ENCODE measurements around the gene CADPS2. TPM values are rescaled to one million over a fixed set of nuclear protein-coding genes. Genes with fewer than 3 reads are reported as not detected.

Gene CADPS2
- total and polyA plus RNA-seq, 2 of the 4 experiments (the other 2 are of a cell fraction) = 0.10 to 0.54 TPM

DNA sequence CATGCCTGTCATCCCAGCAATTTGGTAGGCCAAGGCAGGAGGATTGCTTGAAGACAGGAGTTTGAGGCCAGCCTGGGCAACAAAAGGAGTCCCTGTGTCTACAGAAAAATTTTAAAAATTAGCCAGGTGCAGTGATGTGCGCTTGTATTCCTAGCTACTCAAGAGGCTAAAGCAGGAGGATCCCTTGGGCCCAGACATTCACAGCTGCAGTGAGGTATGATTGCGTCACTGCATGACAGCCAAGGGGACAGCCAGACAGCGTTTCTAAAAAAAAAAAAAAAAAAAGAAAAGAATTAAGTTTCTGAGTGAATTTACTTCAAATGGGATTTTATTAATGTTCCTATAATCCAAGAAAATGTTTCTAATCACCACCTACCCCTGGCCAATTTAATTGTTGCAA is 96.1 kb downstream of the CADPS2 start:
- Histone ChIP-seq H3K4me3 (ENCODE audit: insufficient read depth, low read depth, low read length) (no peak overlapping the region), H3K27ac (ENCODE audit: insufficient read depth, low read length) (no peak overlapping the region), H2AK9ac (replicated peaks; ENCODE audit: low read depth, low read length, poor library complexity) (no peak overlapping the region), H2BK5ac (ENCODE audit: low read depth, low read length, poor library complexity, severe bottlenecking) (no peak overlapping the region), H4K5ac (ENCODE audit: low read depth, low read length) (no peak overlapping the region), H3K56ac (ENCODE audit: extremely low read depth, insufficient read depth, low read length) (no peak overlapping the region), H4K8ac (ENCODE audit: low read depth in 2 of 2, low read length in 2 of 2) (no peak overlapping the region), H3K9me3 (ENCODE audit: control insufficient read depth, insufficient read depth, low read length) (peaks cover 4% of the 10 kb centered on the region; the same call in 1 of the 2 replicates), H2BK15ac (ENCODE audit: low read depth, low read length) (no peak overlapping the region), H3K4me2 (ENCODE audit: low read depth, low read length) (no peak overlapping the region), H2AK5ac (ENCODE audit: low read depth, low read length) (no peak overlapping the region), H3K9me1 (ENCODE audit: insufficient read depth, low read length) (no peaks in the 10 kb centered on the region), H3K9ac (ENCODE audit: low read depth, low read length) (no peak overlapping the region), H3K4ac (ENCODE audit: low read depth, low read length) (no peak overlapping the region), H4K91ac (ENCODE audit: insufficient read depth, low read depth, low read length) (no peak overlapping the region), H3K27me3 (ENCODE audit: control insufficient read depth, insufficient read depth, low read length) (no peaks in the 10 kb centered on the region), H3K14ac (replicated peaks; ENCODE audit: low read depth, low read length) (no peak overlapping the region), H2BK20ac (ENCODE audit: low read depth, low read length) (no peak overlapping the region), H3K79me1 (ENCODE audit: low read depth in 1 of 2, low read length in 2 of 2) (no peaks in the 10 kb centered on the region), H2BK120ac (ENCODE audit: low read depth, low read length) (no peak overlapping the region), H3K18ac (ENCODE audit: low read depth, low read length) (no peak overlapping the region), H2AFZ (replicated peaks; ENCODE audit: low read length, poor library complexity) (no peak overlapping the region), H3K36me3 (ENCODE audit: control insufficient read depth, insufficient read depth, low read length) (no peaks in the 10 kb centered on the region), H3K4me1 (ENCODE audit: control insufficient read depth, insufficient read depth, low read length) (no peaks in the 10 kb centered on the region), H3K23ac (ENCODE audit: low read depth, low read length) (no peak overlapping the region), H4K20me1 (ENCODE audit: insufficient read depth, low read length) (no peaks in the 10 kb centered on the region)
- no TSS peak for BruUV-seq (replicated peaks)
- ChIA-PET POLR2A (ENCODE audit: unreplicated experiment) (no interaction called here), CTCF (no interaction called here)
- no CpG with 5 or more reads among the region's 3 CpGs for WGBS, 2 experiments (ENCODE audit: extremely low coverage in 2 of 2, insufficient read length in 1 of 2)
- DNase-seq (no peak), ATAC-seq (ENCODE audit: low read depth) (no peak)
- TF ChIP-seq CEBPB (IDR thresholded peaks at IDR 0.05; ENCODE audit: low read depth, low read length) (peak; percentile 25; the same call in 1 of the 2 replicates), CHD1 (IDR thresholded peaks at IDR 0.05; ENCODE audit: low read depth, low read length) (no peak)
- intact Hi-C loops (cut with micrococcal nuclease) (no loop called here), in situ Hi-C loops (cut with MboI; ENCODE audit: low sequenced_read_pairs) (no loop called here), dilution Hi-C loops (cut with HindIII; ENCODE audit: low sequenced_read_pairs, unreplicated experiment) (no loop called here)
